T-helper 22 cell (primary cell): ENCODE data around the gene TRIO.

Experiments used
- DNase-seq: peaks from one replicate; pipeline ENCODE4 v3.0.0-alpha.2; 2020; ENCODE audit warnings: low read depth

Gene TRIO

GRCh38 chr5:14226554-14226953, 83.4 kb downstream of the TRIO start:
- no peak for DNase-seq

GRCh38 chr5:14226992-14227391, 83.8 kb downstream of the TRIO start:
- DNase-seq = no peak

- DNase-seq = no peak
These were observed 84.4 kb downstream of the TRIO start for GRCh38 chr5:14227513-14227912.

GRCh38 chr5:14228219-14228618, 85.1 kb downstream of the TRIO start:
- DNase-seq = no peak

GRCh38 chr5:14229181-14229580, 86.0 kb downstream of the TRIO start:
- DNase-seq = no peak

- DNase-seq = no peak
These were observed 86.6 kb downstream of the TRIO start for GRCh38 chr5:14229734-14230133.

- DNase-seq = no peak
These were observed 88.0 kb downstream of the TRIO start for GRCh38 chr5:14231156-14231555.

GRCh38 chr5:14231890-14232289, 88.7 kb downstream of the TRIO start:
- DNase-seq = no peak

- no peak for DNase-seq
These were observed 91.1 kb downstream of the TRIO start for GRCh38 chr5:14234204-14234603.

GRCh38 chr5:14235872-14236271, 92.7 kb downstream of the TRIO start:
- no peak for DNase-seq

- no peak for DNase-seq
These were observed 93.6 kb downstream of the TRIO start for GRCh38 chr5:14236757-14237156.

DNA sequence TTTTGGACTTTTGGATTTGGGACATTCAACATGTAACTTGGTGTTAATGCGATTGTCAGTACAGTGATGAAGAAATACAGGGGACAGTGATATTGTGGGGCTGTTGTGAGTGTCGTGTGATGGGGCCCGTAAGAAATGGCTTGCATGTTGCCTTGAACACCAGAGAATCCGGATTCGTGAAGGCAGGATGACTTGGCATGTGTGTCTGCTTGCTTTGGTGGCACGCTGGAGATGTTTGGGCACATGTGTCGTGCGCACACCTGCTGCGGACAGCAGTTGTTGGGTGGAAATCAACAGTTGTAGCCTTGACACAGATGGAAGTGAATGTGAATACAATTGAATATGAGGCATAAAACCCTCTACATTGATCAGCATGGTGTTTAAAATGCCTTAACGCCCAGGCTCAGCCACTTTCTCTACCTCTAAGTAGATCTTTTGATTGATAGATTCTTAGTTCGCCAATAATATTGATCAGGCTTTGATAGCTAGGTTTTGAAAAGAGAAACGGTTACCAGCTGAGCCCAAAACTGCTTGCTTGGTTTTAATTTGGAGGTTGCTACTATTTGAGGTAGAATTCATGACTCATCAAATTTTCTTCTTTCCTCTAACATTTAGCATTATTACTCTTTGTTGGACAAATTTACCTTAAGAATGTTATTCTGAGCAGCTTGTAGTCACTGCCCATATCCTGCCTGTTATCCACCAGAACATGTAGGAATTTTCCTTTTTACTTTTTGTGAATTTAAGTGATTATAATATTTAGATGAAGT, 94.4 kb downstream of the TRIO start:
- no peak for DNase-seq

DNA sequence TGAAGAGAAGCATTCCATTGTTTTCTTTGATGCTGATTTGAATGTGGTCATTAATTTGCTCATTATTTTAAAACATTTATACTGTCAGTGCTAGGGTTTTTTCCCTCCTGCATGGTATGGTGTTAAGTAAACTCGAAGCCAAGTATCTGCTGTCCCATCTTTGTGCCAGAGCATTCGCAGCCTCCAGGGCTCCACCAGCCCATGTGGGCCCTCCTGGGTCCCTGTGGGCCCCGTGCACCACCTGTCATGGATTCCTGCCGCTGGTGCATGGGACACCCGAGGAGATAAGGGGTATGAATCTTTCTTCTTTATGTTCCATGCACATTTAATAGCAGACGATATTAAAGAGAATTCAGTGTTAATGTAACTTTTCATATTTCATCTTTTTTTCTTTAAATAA, 95.1 kb downstream of the TRIO start:
- DNase-seq = no peak

GRCh38 chr5:14239404-14239803, 96.3 kb downstream of the TRIO start:
- no peak for DNase-seq

- no peak for DNase-seq
These were observed 96.8 kb downstream of the TRIO start for GRCh38 chr5:14239951-14240350.

DNA sequence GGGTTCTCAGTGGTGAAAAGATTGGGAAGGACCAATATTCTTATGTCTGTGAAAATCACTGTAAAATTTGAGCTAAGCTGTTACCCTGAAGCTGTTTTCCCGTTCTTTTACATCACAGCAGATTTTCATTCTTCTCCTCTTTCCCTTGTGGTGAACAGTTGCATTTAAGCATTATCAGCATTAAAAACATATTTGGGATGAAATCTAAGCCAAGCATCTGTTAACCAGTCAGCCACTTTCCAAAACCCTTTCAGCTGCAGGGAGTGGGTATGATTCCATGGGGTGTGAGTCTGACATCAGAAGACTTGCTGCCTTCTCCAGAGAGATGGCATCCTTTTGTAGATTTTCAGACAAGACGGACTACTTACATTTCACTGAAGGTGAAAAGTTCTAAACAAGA, 97.2 kb downstream of the TRIO start:
- no peak for DNase-seq

GRCh38 chr5:14241141-14241540, 98.0 kb downstream of the TRIO start:
- no peak for DNase-seq

- no peak for DNase-seq
These were observed 99.3 kb downstream of the TRIO start for GRCh38 chr5:14242447-14242846.

DNA sequence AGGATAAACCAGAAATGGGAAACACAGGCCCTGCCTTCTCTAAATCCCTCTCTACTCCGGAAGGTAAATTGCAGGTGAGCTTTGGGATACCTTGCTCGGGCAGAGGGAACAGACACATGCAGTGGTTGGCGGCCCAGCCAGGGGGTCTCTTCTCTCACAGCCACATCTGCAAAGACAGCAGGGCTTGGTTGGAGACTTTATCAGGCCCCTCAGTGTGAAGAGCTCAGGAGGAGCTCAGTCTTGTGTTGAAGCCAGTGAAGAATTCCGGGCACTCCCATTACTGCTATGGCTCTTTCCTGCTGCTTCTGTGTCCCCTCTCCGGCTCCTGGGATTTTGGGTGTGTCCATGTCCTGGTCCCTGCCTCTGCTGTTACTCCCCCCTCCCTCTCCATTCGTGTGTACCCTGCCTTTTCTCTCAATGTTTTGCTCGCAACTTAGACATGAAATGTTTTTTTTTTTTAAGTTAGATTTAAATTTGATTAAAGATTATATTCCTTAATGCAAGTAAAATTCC, 99.8 kb downstream of the TRIO start:
- DNase-seq = no peak

DNA sequence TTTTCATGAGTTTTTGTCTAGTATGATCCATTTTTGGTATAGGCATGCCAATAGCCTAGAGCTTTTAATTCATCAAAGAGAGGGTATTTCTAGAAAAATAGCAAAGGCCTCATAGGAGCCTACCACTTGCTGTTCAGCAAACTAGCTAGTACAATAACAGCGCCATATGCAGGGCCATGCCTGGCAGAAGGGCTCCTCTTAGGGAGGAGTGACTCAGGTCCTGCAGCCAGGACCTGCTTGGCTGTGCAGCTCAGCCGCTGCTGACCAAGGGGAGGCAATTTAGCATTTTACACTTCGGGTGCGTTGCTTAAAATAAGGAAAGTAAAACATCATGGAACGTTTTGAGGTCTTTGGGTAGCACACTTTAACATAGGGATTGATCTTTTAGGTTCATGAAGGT, 100.6 kb downstream of the TRIO start:
- no peak for DNase-seq

GRCh38 chr5:14244721-14245120, 101.6 kb downstream of the TRIO start:
- DNase-seq = no peak

- no peak for DNase-seq
These were observed 102.2 kb downstream of the TRIO start for GRCh38 chr5:14245132-14245925.

GRCh38 chr5:14246350-14247053, 103.4 kb downstream of the TRIO start:
- no peak for DNase-seq
